ENCODE results near the gene PTPRK.

- no peak for TF ChIP-seq PHF20 (CRISPR knock-in tag; IDR thresholded peaks at IDR 0.05)
- no peak for TF ChIP-seq EZH2 (conservative IDR thresholded peaks at IDR 0.05; ENCODE audit: low read depth, low read length)
- no peak for TF ChIP-seq MAZ (IDR thresholded peaks at IDR 0.05; ENCODE audit: borderline replicate concordance, low read depth, low read length)
- TF ChIP-seq MAZ (CRISPR knock-in tag; IDR thresholded peaks at IDR 0.05; ENCODE audit: low read depth), result no peak
- TF ChIP-seq ZSCAN22 (CRISPR knock-in tag; IDR thresholded peaks at IDR 0.05), result no peak
- TF ChIP-seq CTCF (CRISPR knock-in tag; IDR thresholded peaks at IDR 0.05), result no peak
Measured at GRCh38 chr6:128188678-128189077, 331.7 kb downstream of the PTPRK start.

Data from HepG2 (cell line).